GM21360 (cell line): ENCODE data around the gene CTDSP2.
"Not testable (repeated sequence)": the region's sequence is repeated elsewhere in the genome, so short reads cannot be mapped to it uniquely, and the experiment has no call there.

Experiments used
- ATAC-seq: cut with Tn5 transposase; IDR thresholded peaks from one replicate; pipeline ENCODE4 v1.9.1; 2021; ENCODE audit warnings: mild to moderate bottlenecking, moderate library complexity; ENCODE audit not compliant: unreplicated experiment

Gene CTDSP2

GRCh38 chr12:57853864-57854556 is 7.5 kb upstream of the CTDSP2 start:
- no peak for ATAC-seq

- no peak for ATAC-seq
These were observed 6.3 kb upstream of the CTDSP2 start for GRCh38 chr12:57852620-57853500.

- ATAC-seq = no peak
These were observed 5.7 kb upstream of the CTDSP2 start for GRCh38 chr12:57852200-57852599.

GRCh38 chr12:57851552-57851951 is 5.0 kb upstream of the CTDSP2 start:
- ATAC-seq = no peak

- ATAC-seq = peak; percentile 35
These were observed 4.4 kb upstream of the CTDSP2 start for GRCh38 chr12:57850854-57851430.

GRCh38 chr12:57849447-57849846 is 2.9 kb upstream of the CTDSP2 start:
- not testable (repeated sequence) for ATAC-seq

- ATAC-seq = no peak
These were observed 2.5 kb upstream of the CTDSP2 start for GRCh38 chr12:57849035-57849434.

- no peak for ATAC-seq
These were observed 1.7 kb upstream of the CTDSP2 start for GRCh38 chr12:57848208-57848607.

- ATAC-seq = peak; percentile 2
These were observed 298 bp downstream of the CTDSP2 start for GRCh38 chr12:57846285-57846576.

GRCh38 chr12:57845478-57846284 is 848 bp downstream of the CTDSP2 start:
- peak; percentile 20 for ATAC-seq

- peak; percentile 27 for ATAC-seq
These were observed 1.6 kb downstream of the CTDSP2 start for GRCh38 chr12:57844709-57845477.

- ATAC-seq = no peak
These were observed 3.9 kb downstream of the CTDSP2 start for GRCh38 chr12:57842342-57843294.

GRCh38 chr12:57841445-57841844 is 5.1 kb downstream of the CTDSP2 start:
- ATAC-seq = no peak

GRCh38 chr12:57840726-57841125 is 5.8 kb downstream of the CTDSP2 start:
- no peak for ATAC-seq

GRCh38 chr12:57839996-57840395 is 6.5 kb downstream of the CTDSP2 start:
- no peak for ATAC-seq

- ATAC-seq = no peak
These were observed 7.8 kb downstream of the CTDSP2 start for GRCh38 chr12:57838594-57839302.

- ATAC-seq = no peak
These were observed 8.5 kb downstream of the CTDSP2 start for GRCh38 chr12:57837864-57838562.
